Type B pancreatic cell (in vitro differentiated cells): Measurements from ENCODE around the gene CFL2. TPM values are rescaled to one million over a fixed set of nuclear protein-coding genes. Genes with fewer than 3 reads are reported as not detected.

Experiments used
- DNase-seq: peaks from one replicate; pipeline ENCODE4 v3.0.0; 2021; ENCODE audit warnings: mixed read lengths; ENCODE audit not compliant: unreplicated experiment; ENCODE audit errors: extremely low spot score
- H3K27ac Mint-ChIP-seq: 2 replicates; pipeline ENCODE4 v1.8.0; 2021; ENCODE audit warnings: mild to moderate bottlenecking, mixed read lengths
- H3K27me3 Mint-ChIP-seq: 2 replicates; pipeline ENCODE4 v1.8.0; 2021; ENCODE audit warnings: mixed read lengths
- H3K36me3 Mint-ChIP-seq: 2 replicates; pipeline ENCODE4 v1.8.0; 2021; ENCODE audit warnings: mixed read lengths
- H3K4me1 Mint-ChIP-seq: one replicate; pipeline ENCODE4 v1.8.0; 2021; ENCODE audit warnings: mixed read lengths; ENCODE audit not compliant: unreplicated experiment
- H3K4me3 Mint-ChIP-seq: 2 replicates; pipeline ENCODE4 v1.8.0; 2021; ENCODE audit warnings: mild to moderate bottlenecking, mixed read lengths
- H3K9me3 Mint-ChIP-seq: 2 replicates; pipeline ENCODE4 v1.8.0; 2021; ENCODE audit warnings: mixed read lengths
- CTCF ChIP-seq: fragments of 200-600 bp; sonication (generic); conservative IDR thresholded peaks from 2 replicates; pipeline ENCODE4 v1.5.0; 2021; ENCODE audit warnings: antibody characterized with exemption, mild to moderate bottlenecking
- total RNA-seq: library from RNA; stranded (reverse); gene quantifications from 2 replicates; pipeline ENCODE4 v1.2.1, GENCODE V29; 2021; ENCODE audit warnings: low replicate concordance

The CFL2 gene
- total RNA-seq, 1 donor from 2014 or later, result 35.8 TPM

GRCh38 chr14:34715127-34715863 lies 902 bp upstream of the CFL2 start:
- Mint-ChIP-seq H3K9me3 (no peaks in the 10 kb centered on the region), H3K36me3 (peaks cover 16% of the 10 kb centered on the region), H3K4me3 (peak overlapping the region; percentile 81), H3K27me3 (no peaks in the 10 kb centered on the region), H3K27ac (peak overlapping the region; percentile 79), H3K4me1 (peaks cover 13% of the 10 kb centered on the region)
- DNase-seq, result no peak
- no peak for TF ChIP-seq CTCF

- peak overlapping the region; percentile 99 for H3K27ac Mint-ChIP-seq
These were observed 593 bp downstream of the CFL2 start for GRCh38 chr14:34713681-34714319.

GRCh38 chr14:34713122-34713680 lies 1.2 kb downstream of the CFL2 start:
- peak overlapping the region; percentile 99 for H3K27ac Mint-ChIP-seq
- H3K9me3 Mint-ChIP-seq, result no peaks in the 10 kb centered on the region
- no peak for DNase-seq
- H3K4me1 Mint-ChIP-seq, result peaks cover 13% of the 10 kb centered on the region
- TF ChIP-seq CTCF, result no peak
- H3K27me3 Mint-ChIP-seq, result no peaks in the 10 kb centered on the region
- H3K4me3 Mint-ChIP-seq, result peak overlapping the region; percentile 98
- H3K36me3 Mint-ChIP-seq, result peaks cover 16% of the 10 kb centered on the region

More at GRCh38 chr14:34713681-34714319, 593 bp downstream of the CFL2 start:
- DNase-seq, result no peak
- no peaks in the 10 kb centered on the region for H3K9me3 Mint-ChIP-seq
- H3K27me3 Mint-ChIP-seq, result no peaks in the 10 kb centered on the region
- H3K36me3 Mint-ChIP-seq, result peaks cover 16% of the 10 kb centered on the region
- peaks cover 13% of the 10 kb centered on the region for H3K4me1 Mint-ChIP-seq
- peak overlapping the region; percentile 98 for H3K4me3 Mint-ChIP-seq
- TF ChIP-seq CTCF, result no peak

- peak overlapping the region; percentile 41 for H3K4me3 Mint-ChIP-seq
- H3K27me3 Mint-ChIP-seq, result no peaks in the 10 kb centered on the region
- peaks cover 16% of the 10 kb centered on the region for H3K36me3 Mint-ChIP-seq
- peak overlapping the region; percentile 86 for H3K27ac Mint-ChIP-seq
- no peak for DNase-seq
- no peaks in the 10 kb centered on the region for H3K9me3 Mint-ChIP-seq
- peaks cover 13% of the 10 kb centered on the region for H3K4me1 Mint-ChIP-seq
- no peak for TF ChIP-seq CTCF
These were observed 2.3 kb downstream of the CFL2 start for GRCh38 chr14:34711796-34712712.

GRCh38 chr14:34711169-34711568 lies 3.2 kb downstream of the CFL2 start:
- H3K27ac Mint-ChIP-seq, result peak overlapping the region; percentile 86
- TF ChIP-seq CTCF, result no peak
- peak overlapping the region; percentile 67 for H3K4me3 Mint-ChIP-seq
- H3K36me3 Mint-ChIP-seq, result peaks cover 16% of the 10 kb centered on the region
- peaks cover 13% of the 10 kb centered on the region for H3K4me1 Mint-ChIP-seq
- no peaks in the 10 kb centered on the region for H3K9me3 Mint-ChIP-seq
- no peak for DNase-seq
- no peaks in the 10 kb centered on the region for H3K27me3 Mint-ChIP-seq
